Right kidney (tissue), 1 donor: ENCODE results near the gene INO80E.

Experiments used
- DNase-seq: peaks from one replicate; pipeline ENCODE4 v3.0.0-alpha.2; 2016

The INO80E gene

DNA sequence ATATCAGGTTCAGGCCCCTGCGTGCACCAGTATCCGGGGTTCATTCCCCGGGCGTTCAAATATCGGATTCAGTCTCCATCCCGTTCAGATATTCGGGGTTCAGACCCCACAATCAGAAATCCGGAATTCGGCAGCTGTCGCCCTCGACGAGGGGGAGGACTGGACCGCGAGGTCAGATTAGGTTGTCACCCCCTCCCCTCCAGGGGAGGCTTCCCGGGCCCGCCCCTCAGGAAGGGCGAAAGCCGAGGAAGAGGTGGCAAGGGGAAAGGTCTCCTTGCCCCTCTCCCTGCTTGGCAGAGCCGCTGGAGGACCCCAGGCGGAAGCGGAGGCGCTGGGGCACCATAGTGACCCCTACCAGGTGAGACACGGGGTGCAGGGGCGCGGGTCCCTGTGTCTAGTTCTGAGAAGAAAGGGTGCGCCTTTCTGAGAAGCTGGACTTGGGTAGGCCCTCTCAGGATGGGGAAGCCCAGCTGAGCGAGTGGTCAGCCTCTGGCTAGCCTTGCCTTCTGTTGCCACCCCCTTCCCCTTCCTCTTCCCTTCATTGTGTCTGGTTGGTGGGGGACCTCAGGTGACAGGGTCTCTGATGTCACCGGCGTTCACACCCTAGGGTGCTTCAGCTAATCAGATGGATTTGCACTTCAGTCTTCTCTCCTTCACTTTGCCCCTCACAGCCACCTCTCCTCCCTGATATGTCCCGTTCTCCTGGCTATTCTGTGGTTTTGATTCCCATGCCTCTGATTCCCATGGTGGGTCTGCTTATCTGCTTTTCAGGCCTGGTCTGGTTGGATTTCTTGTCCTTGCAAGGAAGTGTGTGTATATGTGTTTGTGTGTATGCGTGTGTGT is 21.5 kb upstream of the INO80E start:
- DNase-seq = peak; percentile 31

GRCh38 chr16:29975134-29975538 is 20.9 kb upstream of the INO80E start:
- DNase-seq = no peak

- DNase-seq = no peak
Observed at GRCh38 chr16:29975811-29976511, 20.1 kb upstream of the INO80E start.

DNA sequence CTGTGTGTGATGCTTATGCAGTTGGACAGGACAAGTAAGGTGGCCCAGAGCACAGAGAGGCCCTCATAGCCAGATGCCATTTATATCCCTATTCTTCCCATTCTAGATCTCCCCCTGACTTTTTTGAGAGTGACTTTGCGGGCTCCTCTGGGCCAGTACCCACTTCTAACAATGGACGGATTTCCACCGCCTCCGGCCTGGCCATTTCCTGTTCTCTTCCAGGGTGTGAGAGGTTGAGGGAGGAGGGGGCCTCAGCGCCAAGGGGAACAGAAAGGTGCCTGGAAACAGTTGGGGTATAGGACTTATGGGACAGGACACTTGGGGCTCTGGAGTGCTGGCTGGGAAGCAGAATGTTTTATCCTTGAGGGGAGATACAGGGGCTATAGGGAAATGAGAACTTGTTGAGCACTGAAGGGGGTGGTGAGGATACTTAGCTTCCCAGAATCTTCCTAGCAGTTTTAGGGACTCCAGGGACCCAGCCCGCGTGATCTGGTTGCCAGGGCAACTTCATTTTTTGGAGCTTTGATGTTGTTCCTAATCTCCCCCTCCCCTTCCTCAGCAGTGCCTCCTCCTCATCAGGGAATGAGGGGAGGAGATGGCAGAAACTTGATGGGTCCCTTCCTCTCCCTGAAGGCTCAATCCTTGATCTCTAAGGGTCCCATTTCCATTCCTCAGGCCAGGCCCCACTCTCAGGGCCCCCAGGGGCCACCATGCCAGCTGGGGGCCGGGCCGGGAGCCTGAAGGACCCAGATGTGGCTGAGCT is 18.8 kb upstream of the INO80E start:
- no peak for DNase-seq

GRCh38 chr16:29978081-29978480 is 18.0 kb upstream of the INO80E start:
- no peak for DNase-seq

DNA sequence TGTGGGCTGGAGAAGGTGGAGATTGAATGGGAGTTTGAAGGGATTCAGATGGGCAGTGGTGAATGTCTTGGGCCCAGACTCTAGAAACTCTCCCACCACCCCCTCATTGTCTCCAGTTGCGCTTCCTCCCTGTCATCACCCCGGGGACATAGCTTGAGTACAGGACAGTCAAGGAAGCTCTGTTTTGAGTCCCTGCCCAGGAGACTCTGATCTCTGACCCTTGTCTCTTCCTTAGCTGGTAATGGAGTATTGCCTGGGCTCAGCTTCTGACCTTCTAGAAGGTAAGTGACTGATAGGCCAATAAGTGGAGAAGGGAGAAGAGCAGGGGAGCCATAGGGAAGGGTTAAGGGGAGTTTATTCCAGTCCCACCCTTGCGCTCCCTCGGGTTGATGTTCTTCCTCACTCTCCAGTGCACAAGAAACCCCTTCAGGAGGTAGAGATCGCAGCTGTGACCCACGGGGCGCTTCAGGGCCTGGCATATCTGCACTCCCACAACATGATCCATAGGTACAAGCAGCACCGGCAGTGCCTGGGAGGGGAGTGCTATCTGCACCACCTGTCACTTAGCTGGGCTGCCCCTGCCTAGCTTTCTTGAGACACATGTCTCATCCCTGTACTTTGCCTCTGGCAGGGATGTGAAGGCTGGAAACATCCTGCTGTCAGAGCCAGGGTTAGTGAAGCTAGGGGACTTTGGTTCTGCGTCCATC is 17.3 kb upstream of the INO80E start:
- DNase-seq = no peak

DNA sequence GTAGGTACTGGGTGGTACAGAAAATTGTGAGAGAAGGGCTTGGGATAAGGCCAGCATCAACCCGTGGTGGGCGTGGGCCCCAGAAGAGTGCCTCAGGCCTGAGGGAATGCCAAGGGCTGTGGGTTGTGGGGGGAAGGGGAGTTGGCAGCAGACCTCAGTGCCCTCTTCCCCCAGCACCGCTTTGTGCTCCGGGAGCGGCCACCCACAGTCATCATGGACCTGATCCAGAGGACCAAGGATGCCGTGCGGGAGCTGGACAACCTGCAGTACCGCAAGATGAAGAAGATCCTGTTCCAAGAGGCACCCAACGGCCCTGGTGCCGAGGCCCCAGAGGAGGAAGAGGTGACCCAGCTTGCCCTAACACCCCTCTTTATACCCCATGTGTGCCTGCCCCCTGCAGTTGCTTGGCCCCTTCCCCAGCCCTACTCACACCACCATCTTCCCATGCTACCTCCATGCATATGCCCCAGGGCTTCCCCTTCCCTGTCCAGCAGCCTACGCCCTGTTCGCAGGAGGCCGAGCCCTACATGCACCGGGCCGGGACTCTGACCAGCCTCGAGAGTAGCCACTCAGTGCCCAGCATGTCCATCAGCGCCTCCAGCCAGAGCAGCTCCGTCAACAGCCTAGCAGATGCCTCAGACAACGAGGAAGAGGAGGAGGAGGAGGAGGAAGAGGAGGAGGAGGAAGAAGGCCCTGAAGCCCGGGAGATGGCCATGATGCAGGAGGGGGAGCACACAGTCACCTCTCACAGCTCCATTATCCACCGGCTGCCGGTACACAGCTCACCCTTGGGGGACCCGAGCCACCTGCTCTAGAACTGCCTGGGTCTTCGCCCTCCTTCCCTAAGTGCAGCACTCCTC is 13.3 kb upstream of the INO80E start:
- no peak for DNase-seq

- DNase-seq = no peak
Observed at GRCh38 chr16:29983420-29984136, 12.5 kb upstream of the INO80E start.

GRCh38 chr16:29984137-29984763 is 11.8 kb upstream of the INO80E start:
- DNase-seq = no peak

DNA sequence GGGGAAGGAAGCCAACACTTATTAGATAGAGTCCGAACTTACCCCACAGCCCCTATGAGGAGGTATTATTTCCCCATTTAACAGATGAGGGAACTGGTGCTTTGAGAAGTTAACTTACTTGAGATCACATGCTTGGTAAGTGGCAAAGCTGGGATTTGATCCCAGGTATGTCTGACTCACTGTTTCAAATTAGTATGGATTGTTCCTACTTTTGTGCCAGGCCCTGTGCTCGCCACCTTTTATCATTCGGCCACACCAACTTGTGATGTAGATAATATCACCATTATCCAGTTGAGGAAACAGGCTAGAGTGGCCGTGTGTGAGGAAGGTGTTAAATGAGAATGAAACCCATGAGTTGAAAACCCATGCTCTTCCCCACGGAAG is 11.3 kb upstream of the INO80E start:
- DNase-seq = no peak

DNA sequence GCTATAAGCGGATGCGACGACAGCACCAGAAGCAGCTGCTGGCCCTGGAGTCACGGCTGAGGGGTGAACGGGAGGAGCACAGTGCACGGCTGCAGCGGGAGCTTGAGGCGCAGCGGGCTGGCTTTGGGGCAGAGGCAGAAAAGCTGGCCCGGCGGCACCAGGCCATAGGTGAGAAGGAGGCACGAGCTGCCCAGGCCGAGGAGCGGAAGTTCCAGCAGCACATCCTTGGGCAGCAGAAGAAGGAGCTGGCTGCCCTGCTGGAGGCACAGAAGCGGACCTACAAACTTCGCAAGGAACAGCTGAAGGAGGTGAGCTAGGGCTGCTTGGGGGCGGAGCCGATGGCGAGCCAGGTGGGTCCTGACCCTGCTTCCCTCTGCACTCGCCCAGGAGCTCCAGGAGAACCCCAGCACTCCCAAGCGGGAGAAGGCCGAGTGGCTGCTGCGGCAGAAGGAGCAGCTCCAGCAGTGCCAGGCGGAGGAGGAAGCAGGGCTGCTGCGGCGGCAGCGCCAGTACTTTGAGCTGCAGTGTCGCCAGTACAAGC is 10.7 kb upstream of the INO80E start:
- DNase-seq = no peak

DNA sequence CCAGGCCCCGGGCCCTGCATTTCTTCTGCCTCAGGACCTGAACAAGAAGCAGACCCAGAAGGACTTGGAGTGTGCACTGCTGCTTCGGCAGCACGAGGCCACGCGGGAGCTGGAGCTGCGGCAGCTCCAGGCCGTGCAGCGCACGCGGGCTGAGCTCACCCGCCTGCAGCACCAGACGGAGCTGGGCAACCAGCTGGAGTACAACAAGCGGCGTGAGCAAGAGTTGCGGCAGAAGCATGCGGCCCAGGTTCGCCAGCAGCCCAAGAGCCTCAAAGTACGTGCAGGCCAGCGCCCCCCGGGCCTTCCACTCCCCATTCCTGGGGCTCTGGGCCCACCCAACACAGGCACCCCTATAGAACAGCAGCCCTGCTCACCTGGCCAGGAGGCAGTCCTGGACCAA is 9.8 kb upstream of the INO80E start:
- no peak for DNase-seq

DNA sequence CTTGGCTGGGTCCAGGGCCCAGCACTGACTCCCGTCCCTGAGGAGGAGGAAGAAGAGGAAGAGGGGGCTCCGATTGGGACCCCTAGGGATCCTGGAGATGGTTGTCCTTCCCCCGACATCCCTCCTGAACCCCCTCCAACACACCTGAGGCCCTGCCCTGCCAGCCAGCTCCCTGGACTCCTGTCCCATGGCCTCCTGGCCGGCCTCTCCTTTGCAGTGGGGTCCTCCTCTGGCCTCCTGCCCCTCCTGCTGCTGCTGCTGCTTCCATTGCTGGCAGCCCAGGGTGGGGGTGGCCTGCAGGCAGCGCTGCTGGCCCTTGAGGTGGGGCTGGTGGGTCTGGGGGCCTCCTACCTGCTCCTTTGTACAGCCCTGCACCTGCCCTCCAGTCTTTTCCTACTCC is 9.1 kb upstream of the INO80E start:
- no peak for DNase-seq

DNA sequence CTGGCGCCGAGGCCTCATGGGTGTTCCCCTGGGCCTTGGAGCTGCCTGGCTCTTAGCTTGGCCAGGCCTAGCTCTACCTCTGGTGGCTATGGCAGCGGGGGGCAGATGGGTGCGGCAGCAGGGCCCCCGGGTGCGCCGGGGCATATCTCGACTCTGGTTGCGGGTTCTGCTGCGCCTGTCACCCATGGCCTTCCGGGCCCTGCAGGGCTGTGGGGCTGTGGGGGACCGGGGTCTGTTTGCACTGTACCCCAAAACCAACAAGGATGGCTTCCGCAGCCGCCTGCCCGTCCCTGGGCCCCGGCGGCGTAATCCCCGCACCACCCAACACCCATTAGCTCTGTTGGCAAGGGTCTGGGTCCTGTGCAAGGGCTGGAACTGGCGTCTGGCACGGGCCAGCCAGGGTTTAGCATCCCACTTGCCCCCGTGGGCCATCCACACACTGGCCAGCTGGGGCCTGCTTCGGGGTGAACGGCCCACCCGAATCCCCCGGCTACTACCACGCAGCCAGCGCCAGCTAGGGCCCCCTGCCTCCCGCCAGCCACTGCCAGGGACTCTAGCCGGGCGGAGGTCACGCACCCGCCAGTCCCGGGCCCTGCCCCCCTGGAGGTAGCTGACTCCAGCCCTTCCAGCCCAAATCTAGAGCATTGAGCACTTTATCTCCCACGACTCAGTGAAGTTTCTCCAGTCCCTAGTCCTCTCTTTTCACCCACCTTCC is 8.5 kb upstream of the INO80E start:
- no peak for DNase-seq

- DNase-seq = no peak
Observed at GRCh38 chr16:29988346-29989075, 7.5 kb upstream of the INO80E start.

GRCh38 chr16:29989111-29989858 is 6.8 kb upstream of the INO80E start:
- DNase-seq = no peak

GRCh38 chr16:29990034-29990433 is 6.0 kb upstream of the INO80E start:
- DNase-seq = no peak
